ENCODE data around the gene CREB3L2.
"Not testable (repeated sequence)": the region's sequence is repeated elsewhere in the genome, so short reads cannot be mapped to it uniquely, and the experiment has no call there.

The CREB3L2 gene

DNA sequence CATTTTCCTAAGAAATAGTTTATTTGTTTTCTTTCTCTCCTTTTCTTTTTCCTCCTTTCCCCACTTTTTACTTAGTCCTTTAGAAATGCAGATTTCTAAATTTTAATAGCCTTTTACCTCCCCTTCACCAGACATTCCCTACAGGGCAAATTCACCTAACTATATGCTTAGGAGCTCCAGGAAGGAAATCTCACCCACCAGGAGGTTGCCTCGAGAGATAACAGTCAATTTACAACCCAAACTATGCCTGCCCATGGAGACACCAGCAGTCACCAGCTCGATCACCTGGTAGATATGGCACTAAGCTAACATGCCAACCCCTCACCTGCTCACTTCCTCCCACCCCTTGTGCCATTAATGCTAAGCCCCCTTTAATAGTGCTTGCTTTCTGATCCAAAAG lies 25.2 kb upstream of the CREB3L2 start:
- Histone ChIP-seq H3K4me3 (ENCODE audit: low read length) (no peak overlapping the region), H3K4me1 (ENCODE audit: control insufficient read depth, insufficient read depth, low read length) (no peaks in the 10 kb centered on the region), H3K36me3 (ENCODE audit: control insufficient read depth, insufficient read depth, low read length) (no peaks in the 10 kb centered on the region), H3K27me3 (ENCODE audit: control insufficient read depth, insufficient read depth, low read length) (no peaks in the 10 kb centered on the region), H3K27ac (ENCODE audit: low read depth, low read length) (no peak overlapping the region), H3K9ac (ENCODE audit: low read length) (no peak overlapping the region)

DNA sequence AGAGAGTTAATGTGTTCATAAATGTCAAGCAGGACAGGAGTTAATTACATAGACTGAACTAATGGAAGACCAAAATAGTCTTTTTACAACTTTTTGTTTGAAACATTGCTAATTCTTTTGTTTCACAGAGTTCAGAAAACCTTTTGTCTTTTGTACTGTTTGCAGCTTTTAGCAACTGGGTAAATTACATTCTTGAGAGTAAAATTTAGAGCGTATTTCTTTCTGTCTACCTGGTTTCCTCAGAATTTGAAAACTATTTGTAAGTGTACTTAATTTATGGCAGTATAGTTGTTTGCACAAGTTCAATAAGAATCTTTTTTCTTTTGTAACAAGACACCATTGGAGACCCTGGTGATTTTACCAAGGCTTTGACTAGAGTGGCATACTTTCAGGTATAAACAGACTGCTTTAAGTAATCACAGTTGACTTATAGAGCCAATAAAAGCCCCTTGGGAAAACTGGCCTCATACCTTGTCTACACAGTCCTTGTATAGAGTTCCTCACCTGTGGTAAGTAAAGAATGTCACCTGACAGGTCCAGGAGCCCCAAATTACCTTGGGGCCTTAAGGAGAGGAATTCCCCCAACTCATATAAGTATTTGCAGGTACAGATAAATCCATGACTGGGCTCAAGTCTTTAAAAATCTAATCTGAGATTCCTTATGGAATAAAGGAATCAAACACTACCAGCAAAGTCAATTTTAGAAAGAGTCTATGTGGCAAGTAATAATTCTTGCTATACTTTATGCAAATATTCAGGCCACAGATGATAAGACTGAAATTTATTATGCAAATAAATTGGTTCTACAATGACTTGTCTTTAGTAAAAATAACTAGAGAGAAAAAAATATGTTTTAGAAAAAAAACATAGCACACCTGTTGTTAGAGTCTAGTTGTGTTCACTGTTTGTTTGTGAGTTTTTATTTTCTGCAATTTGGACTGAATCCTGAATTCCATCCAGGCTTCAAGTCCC lies 23.6 kb upstream of the CREB3L2 start:
- no peak overlapping the region for H3K9ac ChIP-seq (ENCODE audit: low read length)
- no peaks in the 10 kb centered on the region for H3K4me1 ChIP-seq (ENCODE audit: control insufficient read depth, insufficient read depth, low read length)
- H3K36me3 ChIP-seq (ENCODE audit: control insufficient read depth, insufficient read depth, low read length) = no peaks in the 10 kb centered on the region
- no peak overlapping the region for H3K4me3 ChIP-seq (ENCODE audit: low read length)
- H3K27ac ChIP-seq (ENCODE audit: low read depth, low read length) = no peak overlapping the region
- no peaks in the 10 kb centered on the region for H3K27me3 ChIP-seq (ENCODE audit: control insufficient read depth, insufficient read depth, low read length)

- Histone ChIP-seq H3K36me3 (ENCODE audit: control insufficient read depth, insufficient read depth, low read length) (no peaks in the 10 kb centered on the region), H3K4me3 (ENCODE audit: low read length) (no peak overlapping the region), H3K27ac (ENCODE audit: low read depth, low read length) (no peak overlapping the region), H3K9ac (ENCODE audit: low read length) (no peak overlapping the region), H3K4me1 (ENCODE audit: control insufficient read depth, insufficient read depth, low read length) (no peaks in the 10 kb centered on the region), H3K27me3 (ENCODE audit: control insufficient read depth, insufficient read depth, low read length) (no peaks in the 10 kb centered on the region)
These were observed 22.9 kb upstream of the CREB3L2 start for GRCh38 chr7:138024765-138025164.

DNA sequence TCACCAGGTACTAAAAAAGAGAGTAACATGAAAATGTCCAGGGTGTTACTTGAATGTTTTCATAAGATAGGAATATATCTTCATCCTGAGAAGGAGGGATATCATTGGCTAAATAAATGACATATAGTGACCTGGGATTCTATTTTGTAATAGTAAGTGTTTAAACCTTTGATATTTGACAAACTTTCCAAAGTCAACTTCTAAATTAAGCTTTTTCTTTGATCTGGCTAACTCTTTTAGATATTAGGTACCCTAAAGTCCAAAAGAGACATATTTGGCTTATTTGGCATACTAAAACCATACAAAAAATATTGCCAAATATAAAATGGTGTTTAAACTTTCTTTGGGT lies 22.4 kb upstream of the CREB3L2 start:
- Histone ChIP-seq H3K27me3 (ENCODE audit: control insufficient read depth, insufficient read depth, low read length) (no peaks in the 10 kb centered on the region), H3K27ac (ENCODE audit: low read depth, low read length) (no peak overlapping the region), H3K9ac (ENCODE audit: low read length) (no peak overlapping the region), H3K4me3 (ENCODE audit: low read length) (no peak overlapping the region), H3K4me1 (ENCODE audit: control insufficient read depth, insufficient read depth, low read length) (no peaks in the 10 kb centered on the region), H3K36me3 (ENCODE audit: control insufficient read depth, insufficient read depth, low read length) (no peaks in the 10 kb centered on the region)

- H3K27me3 ChIP-seq (ENCODE audit: control insufficient read depth, insufficient read depth, low read length) = no peaks in the 10 kb centered on the region
- no peaks in the 10 kb centered on the region for H3K36me3 ChIP-seq (ENCODE audit: control insufficient read depth, insufficient read depth, low read length)
- H3K4me3 ChIP-seq (ENCODE audit: low read length) = no peak overlapping the region
- H3K27ac ChIP-seq (ENCODE audit: low read depth, low read length) = no peak overlapping the region
- H3K9ac ChIP-seq (ENCODE audit: low read length) = no peak overlapping the region
- no peaks in the 10 kb centered on the region for H3K4me1 ChIP-seq (ENCODE audit: control insufficient read depth, insufficient read depth, low read length)
These were observed 21.9 kb upstream of the CREB3L2 start for GRCh38 chr7:138023618-138024342.

DNA sequence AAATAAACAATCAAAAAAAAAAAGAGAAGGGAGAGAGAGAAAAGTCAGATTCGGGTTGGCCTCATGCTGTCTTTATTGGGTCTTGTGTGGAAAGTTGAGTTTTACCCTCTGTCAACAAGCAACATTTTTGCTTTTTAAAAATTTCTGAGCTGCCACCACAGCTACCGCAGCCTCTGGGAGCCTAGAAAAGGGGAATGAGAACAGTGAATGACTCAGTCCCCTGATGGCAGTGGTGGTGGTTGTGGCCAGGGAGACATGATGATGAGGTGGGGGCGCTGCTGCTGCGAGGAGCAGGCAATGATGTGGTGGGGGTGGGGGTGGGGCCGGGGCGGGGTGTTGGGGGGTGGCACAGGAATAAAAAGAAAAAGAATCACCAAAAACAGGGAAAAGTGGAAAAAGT lies 20.0 kb upstream of the CREB3L2 start:
- Histone ChIP-seq H3K9ac (ENCODE audit: low read length) (no peak overlapping the region), H3K4me1 (ENCODE audit: control insufficient read depth, insufficient read depth, low read length) (no peaks in the 10 kb centered on the region), H3K27ac (ENCODE audit: low read depth, low read length) (no peak overlapping the region), H3K36me3 (ENCODE audit: control insufficient read depth, insufficient read depth, low read length) (no peaks in the 10 kb centered on the region), H3K4me3 (ENCODE audit: low read length) (no peak overlapping the region), H3K27me3 (ENCODE audit: control insufficient read depth, insufficient read depth, low read length) (no peaks in the 10 kb centered on the region)

DNA sequence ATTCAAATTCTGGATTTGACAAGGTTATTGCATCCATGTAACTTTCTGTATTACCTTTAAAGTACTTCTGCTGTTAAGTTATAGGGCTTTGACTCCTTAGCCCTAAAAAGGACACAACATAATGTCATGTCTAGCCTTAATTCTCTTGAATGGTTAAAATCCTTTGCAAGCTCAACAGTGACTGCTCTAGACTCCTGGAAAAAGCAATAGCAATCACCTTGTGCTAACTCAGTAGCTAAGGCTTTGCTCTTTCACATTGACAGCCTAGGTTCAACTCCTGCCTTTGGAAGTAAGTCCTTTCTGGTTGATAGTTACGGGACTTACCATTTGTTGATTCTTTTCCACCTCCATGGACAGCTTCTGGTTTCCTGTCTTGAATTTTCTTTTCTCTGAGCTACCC lies 16.1 kb upstream of the CREB3L2 start:
- Histone ChIP-seq H3K9ac (ENCODE audit: low read length) (no peak overlapping the region), H3K36me3 (ENCODE audit: control insufficient read depth, insufficient read depth, low read length) (no peaks in the 10 kb centered on the region), H3K4me3 (ENCODE audit: low read length) (no peak overlapping the region), H3K27me3 (ENCODE audit: control insufficient read depth, insufficient read depth, low read length) (no peaks in the 10 kb centered on the region), H3K4me1 (ENCODE audit: control insufficient read depth, insufficient read depth, low read length) (no peaks in the 10 kb centered on the region), H3K27ac (ENCODE audit: low read depth, low read length) (no peak overlapping the region)

DNA sequence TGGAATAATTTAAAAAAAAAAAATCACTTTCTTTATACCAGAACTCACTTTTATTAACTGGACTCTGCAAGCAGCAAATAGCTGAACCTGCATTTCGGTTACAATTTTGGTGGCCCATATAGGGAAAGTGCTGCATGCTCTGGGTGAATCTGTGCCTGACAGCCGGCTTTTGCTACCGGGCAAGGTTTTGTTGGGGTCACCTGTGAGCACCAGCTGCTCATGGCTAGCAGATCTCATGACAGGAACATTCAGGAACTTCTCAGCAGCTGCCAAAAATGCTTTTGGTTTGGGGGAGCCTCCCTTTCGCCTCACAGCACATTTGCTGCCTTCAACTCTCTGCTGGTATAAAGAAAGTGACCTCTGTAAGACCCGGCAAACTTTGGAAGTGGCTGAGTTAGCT lies 13.2 kb upstream of the CREB3L2 start:
- Histone ChIP-seq H3K9ac (ENCODE audit: low read length) (no peak overlapping the region), H3K27me3 (ENCODE audit: control insufficient read depth, insufficient read depth, low read length) (no peaks in the 10 kb centered on the region), H3K36me3 (ENCODE audit: control insufficient read depth, insufficient read depth, low read length) (no peaks in the 10 kb centered on the region), H3K4me1 (ENCODE audit: control insufficient read depth, insufficient read depth, low read length) (no peaks in the 10 kb centered on the region), H3K27ac (ENCODE audit: low read depth, low read length) (no peak overlapping the region), H3K4me3 (ENCODE audit: low read length) (no peak overlapping the region)

DNA sequence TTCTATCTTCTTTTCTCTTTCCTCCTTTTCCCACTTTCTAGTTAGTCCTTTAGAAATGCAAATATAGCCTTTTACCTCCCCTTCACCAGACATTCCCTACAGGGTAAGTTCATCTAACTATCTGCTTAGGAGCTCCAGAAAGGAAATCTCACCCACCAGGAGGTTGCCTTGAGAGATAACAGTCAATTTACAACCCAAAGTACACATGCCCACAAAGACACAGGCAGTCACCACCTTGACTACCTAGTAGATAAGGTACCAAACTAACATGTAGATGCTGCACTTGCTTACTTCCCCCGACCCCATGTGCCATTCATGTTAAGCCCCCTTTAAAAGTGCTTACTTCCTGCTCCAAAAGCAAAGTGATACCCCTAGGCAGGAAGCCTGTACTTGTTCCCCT lies 12.8 kb upstream of the CREB3L2 start:
- H3K36me3 ChIP-seq (ENCODE audit: control insufficient read depth, insufficient read depth, low read length) = no peaks in the 10 kb centered on the region
- H3K9ac ChIP-seq (ENCODE audit: low read length) = no peak overlapping the region
- H3K27ac ChIP-seq (ENCODE audit: low read depth, low read length) = no peak overlapping the region
- no peaks in the 10 kb centered on the region for H3K4me1 ChIP-seq (ENCODE audit: control insufficient read depth, insufficient read depth, low read length)
- H3K27me3 ChIP-seq (ENCODE audit: control insufficient read depth, insufficient read depth, low read length) = no peaks in the 10 kb centered on the region
- no peak overlapping the region for H3K4me3 ChIP-seq (ENCODE audit: low read length)

GRCh38 chr7:138014201-138014600 lies 12.3 kb upstream of the CREB3L2 start:
- H3K4me1 ChIP-seq (ENCODE audit: control insufficient read depth, insufficient read depth, low read length); H3K36me3 ChIP-seq (ENCODE audit: control insufficient read depth, insufficient read depth, low read length); H3K4me3 ChIP-seq (ENCODE audit: low read length); H3K27me3 ChIP-seq (ENCODE audit: control insufficient read depth, insufficient read depth, low read length); H3K27ac ChIP-seq (ENCODE audit: low read depth, low read length); H3K9ac ChIP-seq (ENCODE audit: low read length): not testable (repeated sequence)

- Histone ChIP-seq H3K9ac (ENCODE audit: low read length) (no peak overlapping the region), H3K36me3 (ENCODE audit: control insufficient read depth, insufficient read depth, low read length) (no peaks in the 10 kb centered on the region), H3K27ac (ENCODE audit: low read depth, low read length) (no peak overlapping the region), H3K4me1 (ENCODE audit: control insufficient read depth, insufficient read depth, low read length) (no peaks in the 10 kb centered on the region), H3K27me3 (ENCODE audit: control insufficient read depth, insufficient read depth, low read length) (no peaks in the 10 kb centered on the region), H3K4me3 (ENCODE audit: low read length) (no peak overlapping the region)
These were observed 7.4 kb upstream of the CREB3L2 start for GRCh38 chr7:138009350-138009653.

GRCh38 chr7:138008588-138009349 lies 6.9 kb upstream of the CREB3L2 start:
- Histone ChIP-seq H3K9ac (ENCODE audit: low read length) (no peak overlapping the region), H3K36me3 (ENCODE audit: control insufficient read depth, insufficient read depth, low read length) (no peaks in the 10 kb centered on the region), H3K27me3 (ENCODE audit: control insufficient read depth, insufficient read depth, low read length) (no peaks in the 10 kb centered on the region), H3K27ac (ENCODE audit: low read depth, low read length) (no peak overlapping the region), H3K4me3 (ENCODE audit: low read length) (peak overlapping the region; percentile 40), H3K4me1 (ENCODE audit: control insufficient read depth, insufficient read depth, low read length) (no peaks in the 10 kb centered on the region)

Data from rectal smooth muscle tissue (tissue), 1 donor.